ENCODE data around the gene RPS19.

The RPS19 gene

GRCh38 chr19:41902594-41902993 is 42.5 kb downstream of the RPS19 start:
- no peak for DNase-seq (ENCODE audit: extremely low read depth, low read depth)
- TF ChIP-seq, protein P1, sequence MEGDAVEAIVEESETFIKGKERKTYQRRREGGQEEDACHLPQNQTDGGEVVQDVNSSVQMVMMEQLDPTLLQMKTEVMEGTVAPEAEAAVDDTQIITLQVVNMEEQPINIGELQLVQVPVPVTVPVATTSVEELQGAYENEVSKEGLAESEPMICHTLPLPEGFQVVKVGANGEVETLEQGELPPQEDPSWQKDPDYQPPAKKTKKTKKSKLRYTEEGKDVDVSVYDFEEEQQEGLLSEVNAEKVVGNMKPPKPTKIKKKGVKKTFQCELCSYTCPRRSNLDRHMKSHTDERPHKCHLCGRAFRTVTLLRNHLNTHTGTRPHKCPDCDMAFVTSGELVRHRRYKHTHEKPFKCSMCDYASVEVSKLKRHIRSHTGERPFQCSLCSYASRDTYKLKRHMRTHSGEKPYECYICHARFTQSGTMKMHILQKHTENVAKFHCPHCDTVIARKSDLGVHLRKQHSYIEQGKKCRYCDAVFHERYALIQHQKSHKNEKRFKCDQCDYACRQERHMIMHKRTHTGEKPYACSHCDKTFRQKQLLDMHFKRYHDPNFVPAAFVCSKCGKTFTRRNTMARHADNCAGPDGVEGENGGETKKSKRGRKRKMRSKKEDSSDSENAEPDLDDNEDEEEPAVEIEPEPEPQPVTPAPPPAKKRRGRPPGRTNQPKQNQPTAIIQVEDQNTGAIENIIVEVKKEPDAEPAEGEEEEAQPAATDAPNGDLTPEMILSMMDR (IDR thresholded peaks at IDR 0.05; ENCODE audit: low read depth, low read length, missing control alignments) = no peak
- no peak overlapping the region for H3K4me3 ChIP-seq (replicated peaks; ENCODE audit: low read depth, low read length)

GRCh38 chr19:41903193-41903953 is 43.3 kb downstream of the RPS19 start:
- DNase-seq (ENCODE audit: extremely low read depth, low read depth) = no peak
- H3K4me3 ChIP-seq (replicated peaks; ENCODE audit: low read depth, low read length) = no peak overlapping the region
- TF ChIP-seq, protein P1 (IDR thresholded peaks at IDR 0.05; ENCODE audit: low read depth, low read length, missing control alignments) = no peak

DNA sequence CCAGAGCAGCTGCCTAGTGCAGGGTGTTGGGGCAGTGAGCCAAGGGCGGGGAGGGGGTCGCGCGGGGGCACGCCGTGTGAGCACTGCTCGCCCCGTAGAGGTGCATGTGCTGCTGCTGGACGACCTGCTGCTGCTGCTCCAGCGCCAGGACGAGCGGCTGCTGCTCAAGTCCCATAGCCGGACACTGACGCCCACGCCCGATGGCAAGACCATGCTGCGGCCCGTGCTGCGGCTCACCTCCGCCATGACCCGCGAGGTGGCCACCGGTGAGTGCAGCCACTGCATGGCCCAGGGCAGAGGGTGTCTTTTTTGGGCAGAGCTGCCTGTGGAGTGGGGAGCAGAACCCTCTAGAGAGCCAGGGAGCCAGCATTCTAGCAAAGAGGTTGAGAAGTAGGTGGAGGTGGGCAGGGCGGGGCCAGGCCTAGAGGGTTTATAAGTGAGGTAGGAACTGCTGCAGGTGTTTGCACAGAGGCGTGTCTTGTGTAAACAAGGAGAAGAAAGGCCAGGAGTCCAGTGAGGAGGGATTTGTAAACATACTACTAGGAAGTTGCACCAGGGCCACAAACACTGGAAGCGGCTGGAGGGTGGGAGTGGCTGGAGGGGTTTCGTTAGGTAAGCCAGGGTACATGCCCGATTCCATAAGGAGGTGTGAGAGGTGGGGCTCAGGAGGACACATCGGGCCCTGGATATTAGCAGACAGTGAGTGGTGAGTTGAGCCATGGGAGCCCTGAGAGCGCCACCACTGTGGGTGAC is 44.2 kb downstream of the RPS19 start:
- TF ChIP-seq, protein P1 (IDR thresholded peaks at IDR 0.05; ENCODE audit: low read depth, low read length, missing control alignments) = no peak
- no peak for DNase-seq (ENCODE audit: extremely low read depth, low read depth)
- H3K4me3 ChIP-seq (replicated peaks; ENCODE audit: low read depth, low read length) = no peak overlapping the region

GRCh38 chr19:41905273-41906002 is 45.4 kb downstream of the RPS19 start:
- DNase-seq (ENCODE audit: extremely low read depth, low read depth) = no peak
- no peak overlapping the region for H3K4me3 ChIP-seq (replicated peaks; ENCODE audit: low read depth, low read length)
- TF ChIP-seq, protein P1 (IDR thresholded peaks at IDR 0.05; ENCODE audit: low read depth, low read length, missing control alignments) = no peak

GRCh38 chr19:41906271-41906670 is 46.2 kb downstream of the RPS19 start:
- DNase-seq (ENCODE audit: extremely low read depth, low read depth) = no peak

More at GRCh38 chr19:41906271-41906670, 46.2 kb downstream of the RPS19 start:
- H3K4me3 ChIP-seq (replicated peaks; ENCODE audit: low read depth, low read length) = no peak overlapping the region
- TF ChIP-seq, protein P1 (IDR thresholded peaks at IDR 0.05; ENCODE audit: low read depth, low read length, missing control alignments) = no peak
